Measurements from ENCODE around the gene KREMEN2. TPM values are rescaled to one million over a fixed set of nuclear protein-coding genes. Genes with fewer than 3 reads are reported as not detected.

KREMEN2 gene
- total and polyA plus RNA-seq, 2 of the 13 experiments (the other 11 are each of a cell fraction or from before 2014, with no cell fraction given) = 0.48 to 1.2 TPM

DNA sequence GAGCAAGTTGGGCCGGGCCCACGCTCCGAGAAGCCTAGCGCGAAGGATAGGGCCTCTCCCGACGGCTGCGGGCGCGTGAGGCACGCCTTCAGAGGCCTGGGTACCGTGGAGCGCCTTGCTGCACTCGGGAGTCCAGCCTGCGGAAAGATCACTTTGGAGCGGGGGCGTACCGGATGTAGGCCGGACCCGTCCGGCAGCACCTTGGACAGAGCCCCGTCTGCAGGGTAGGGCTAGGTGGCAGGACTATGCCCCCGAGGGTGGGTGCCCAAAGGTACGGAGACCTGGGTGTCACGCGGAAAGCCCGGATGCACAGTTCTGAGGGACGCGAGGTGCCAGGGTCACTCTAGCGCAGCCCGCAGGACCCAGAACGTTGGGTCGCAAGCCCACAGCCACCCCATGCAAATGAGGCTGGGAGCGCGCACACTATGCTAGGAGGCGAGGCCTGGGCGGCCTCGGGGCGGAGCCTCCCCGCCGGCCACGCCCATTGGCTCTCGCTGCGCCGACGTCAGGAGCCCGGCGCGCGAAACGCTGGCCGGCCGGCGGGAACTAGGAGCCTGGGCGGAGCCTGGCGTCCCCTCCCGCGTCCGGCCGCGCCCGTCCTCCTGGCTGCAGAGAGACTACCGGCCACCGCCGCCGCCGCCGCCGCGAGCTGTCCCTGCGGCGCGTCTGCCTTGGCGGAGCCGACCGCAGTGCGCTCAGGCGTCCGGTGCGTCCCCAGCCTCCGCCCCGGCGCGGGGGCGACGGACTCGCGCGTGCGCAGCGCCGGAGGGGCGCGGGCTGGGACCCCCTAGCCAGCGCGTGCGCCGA lies 4.9 kb downstream of the KREMEN2 start, which contains the start of gene PAQR4 (continued):
- no peak for TF ChIP-seq ZNF382 (CRISPR knock-in tag; IDR thresholded peaks at IDR 0.05; ENCODE audit: borderline replicate concordance)
- peak; percentile 91 for TF ChIP-seq ZNF34 (CRISPR knock-in tag; IDR thresholded peaks at IDR 0.05; ENCODE audit: borderline replicate concordance)
- TF ChIP-seq ZSCAN20 (CRISPR knock-in tag; IDR thresholded peaks at IDR 0.05; ENCODE audit: borderline replicate concordance) = peak; percentile 94
- no peak for TF ChIP-seq ATM (IDR thresholded peaks at IDR 0.05; ENCODE audit: borderline replicate concordance)
- 0 out of 2 replicates have a peak, but pooled peaks have one; percentile 46 for TF ChIP-seq ZNF839 (CRISPR knock-in tag; IDR thresholded peaks at IDR 0.05; ENCODE audit: borderline replicate concordance)
- peak; percentile 95 for TF ChIP-seq TOE1 (CRISPR knock-in tag; IDR thresholded peaks at IDR 0.05)
- peak; percentile 27; the same call in 1 of the 2 replicates for TF ChIP-seq ZNF234 (CRISPR knock-in tag; conservative IDR thresholded peaks at IDR 0.05)
- peak; percentile 93 for TF ChIP-seq ZNF878 (CRISPR knock-in tag; IDR thresholded peaks at IDR 0.05)
- TF ChIP-seq, protein P1, sequence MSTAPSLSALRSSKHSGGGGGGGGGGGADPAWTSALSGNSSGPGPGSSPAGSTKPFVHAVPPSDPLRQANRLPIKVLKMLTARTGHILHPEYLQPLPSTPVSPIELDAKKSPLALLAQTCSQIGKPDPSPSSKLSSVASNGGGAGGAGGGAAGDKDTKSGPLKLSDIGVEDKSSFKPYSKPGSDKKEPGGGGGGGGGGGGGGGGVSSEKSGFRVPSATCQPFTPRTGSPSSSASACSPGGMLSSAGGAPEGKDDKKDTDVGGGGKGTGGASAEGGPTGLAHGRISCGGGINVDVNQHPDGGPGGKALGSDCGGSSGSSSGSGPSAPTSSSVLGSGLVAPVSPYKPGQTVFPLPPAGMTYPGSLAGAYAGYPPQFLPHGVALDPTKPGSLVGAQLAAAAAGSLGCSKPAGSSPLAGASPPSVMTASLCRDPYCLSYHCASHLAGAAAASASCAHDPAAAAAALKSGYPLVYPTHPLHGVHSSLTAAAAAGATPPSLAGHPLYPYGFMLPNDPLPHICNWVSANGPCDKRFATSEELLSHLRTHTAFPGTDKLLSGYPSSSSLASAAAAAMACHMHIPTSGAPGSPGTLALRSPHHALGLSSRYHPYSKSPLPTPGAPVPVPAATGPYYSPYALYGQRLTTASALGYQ (CRISPR knock-in tag; IDR thresholded peaks at IDR 0.05) = peak; percentile 59; the same call in 1 of the 2 replicates
- peak; percentile 91; the same call in 1 of the 2 replicates for TF ChIP-seq MTF1 (CRISPR knock-in tag; IDR thresholded peaks at IDR 0.05)
- TF ChIP-seq ZFP41 (CRISPR knock-in tag; IDR thresholded peaks at IDR 0.05; ENCODE audit: borderline replicate concordance) = peak; percentile 95; the same call in 1 of the 2 replicates
- TF ChIP-seq, protein P2, sequence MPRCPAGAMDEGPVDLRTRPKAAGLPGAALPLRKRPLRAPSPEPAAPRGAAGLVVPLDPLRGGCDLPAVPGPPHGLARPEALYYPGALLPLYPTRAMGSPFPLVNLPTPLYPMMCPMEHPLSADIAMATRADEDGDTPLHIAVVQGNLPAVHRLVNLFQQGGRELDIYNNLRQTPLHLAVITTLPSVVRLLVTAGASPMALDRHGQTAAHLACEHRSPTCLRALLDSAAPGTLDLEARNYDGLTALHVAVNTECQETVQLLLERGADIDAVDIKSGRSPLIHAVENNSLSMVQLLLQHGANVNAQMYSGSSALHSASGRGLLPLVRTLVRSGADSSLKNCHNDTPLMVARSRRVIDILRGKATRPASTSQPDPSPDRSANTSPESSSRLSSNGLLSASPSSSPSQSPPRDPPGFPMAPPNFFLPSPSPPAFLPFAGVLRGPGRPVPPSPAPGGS (CRISPR knock-in tag; IDR thresholded peaks at IDR 0.05) = peak; percentile 85
- TF ChIP-seq NFE2L2 (IDR thresholded peaks at IDR 0.05; ENCODE audit: low read length) = no peak
- TF ChIP-seq ZNF616 (CRISPR knock-in tag; IDR thresholded peaks at IDR 0.05; ENCODE audit: low read depth) = peak; percentile 59; the same call in 1 of the 2 replicates
- TF ChIP-seq, protein P3, sequence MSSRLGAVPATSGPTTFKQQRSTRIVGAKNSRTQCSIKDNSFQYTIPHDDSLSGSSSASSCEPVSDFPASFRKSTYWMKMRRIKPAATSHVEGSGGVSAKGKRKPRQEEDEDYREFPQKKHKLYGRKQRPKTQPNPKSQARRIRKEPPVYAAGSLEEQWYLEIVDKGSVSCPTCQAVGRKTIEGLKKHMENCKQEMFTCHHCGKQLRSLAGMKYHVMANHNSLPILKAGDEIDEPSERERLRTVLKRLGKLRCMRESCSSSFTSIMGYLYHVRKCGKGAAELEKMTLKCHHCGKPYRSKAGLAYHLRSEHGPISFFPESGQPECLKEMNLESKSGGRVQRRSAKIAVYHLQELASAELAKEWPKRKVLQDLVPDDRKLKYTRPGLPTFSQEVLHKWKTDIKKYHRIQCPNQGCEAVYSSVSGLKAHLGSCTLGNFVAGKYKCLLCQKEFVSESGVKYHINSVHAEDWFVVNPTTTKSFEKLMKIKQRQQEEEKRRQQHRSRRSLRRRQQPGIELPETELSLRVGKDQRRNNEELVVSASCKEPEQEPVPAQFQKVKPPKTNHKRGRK (CRISPR knock-in tag; IDR thresholded peaks at IDR 0.05) = 0 out of 2 replicates have a peak, but pooled peaks have one; percentile 39
- TF ChIP-seq, protein P4, sequence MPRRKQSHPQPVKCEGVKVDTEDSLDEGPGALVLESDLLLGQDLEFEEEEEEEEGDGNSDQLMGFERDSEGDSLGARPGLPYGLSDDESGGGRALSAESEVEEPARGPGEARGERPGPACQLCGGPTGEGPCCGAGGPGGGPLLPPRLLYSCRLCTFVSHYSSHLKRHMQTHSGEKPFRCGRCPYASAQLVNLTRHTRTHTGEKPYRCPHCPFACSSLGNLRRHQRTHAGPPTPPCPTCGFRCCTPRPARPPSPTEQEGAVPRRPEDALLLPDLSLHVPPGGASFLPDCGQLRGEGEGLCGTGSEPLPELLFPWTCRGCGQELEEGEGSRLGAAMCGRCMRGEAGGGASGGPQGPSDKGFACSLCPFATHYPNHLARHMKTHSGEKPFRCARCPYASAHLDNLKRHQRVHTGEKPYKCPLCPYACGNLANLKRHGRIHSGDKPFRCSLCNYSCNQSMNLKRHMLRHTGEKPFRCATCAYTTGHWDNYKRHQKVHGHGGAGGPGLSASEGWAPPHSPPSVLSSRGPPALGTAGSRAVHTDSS (CRISPR knock-in tag; conservative IDR thresholded peaks at IDR 0.05) = no peak
- TF ChIP-seq, protein P5, sequence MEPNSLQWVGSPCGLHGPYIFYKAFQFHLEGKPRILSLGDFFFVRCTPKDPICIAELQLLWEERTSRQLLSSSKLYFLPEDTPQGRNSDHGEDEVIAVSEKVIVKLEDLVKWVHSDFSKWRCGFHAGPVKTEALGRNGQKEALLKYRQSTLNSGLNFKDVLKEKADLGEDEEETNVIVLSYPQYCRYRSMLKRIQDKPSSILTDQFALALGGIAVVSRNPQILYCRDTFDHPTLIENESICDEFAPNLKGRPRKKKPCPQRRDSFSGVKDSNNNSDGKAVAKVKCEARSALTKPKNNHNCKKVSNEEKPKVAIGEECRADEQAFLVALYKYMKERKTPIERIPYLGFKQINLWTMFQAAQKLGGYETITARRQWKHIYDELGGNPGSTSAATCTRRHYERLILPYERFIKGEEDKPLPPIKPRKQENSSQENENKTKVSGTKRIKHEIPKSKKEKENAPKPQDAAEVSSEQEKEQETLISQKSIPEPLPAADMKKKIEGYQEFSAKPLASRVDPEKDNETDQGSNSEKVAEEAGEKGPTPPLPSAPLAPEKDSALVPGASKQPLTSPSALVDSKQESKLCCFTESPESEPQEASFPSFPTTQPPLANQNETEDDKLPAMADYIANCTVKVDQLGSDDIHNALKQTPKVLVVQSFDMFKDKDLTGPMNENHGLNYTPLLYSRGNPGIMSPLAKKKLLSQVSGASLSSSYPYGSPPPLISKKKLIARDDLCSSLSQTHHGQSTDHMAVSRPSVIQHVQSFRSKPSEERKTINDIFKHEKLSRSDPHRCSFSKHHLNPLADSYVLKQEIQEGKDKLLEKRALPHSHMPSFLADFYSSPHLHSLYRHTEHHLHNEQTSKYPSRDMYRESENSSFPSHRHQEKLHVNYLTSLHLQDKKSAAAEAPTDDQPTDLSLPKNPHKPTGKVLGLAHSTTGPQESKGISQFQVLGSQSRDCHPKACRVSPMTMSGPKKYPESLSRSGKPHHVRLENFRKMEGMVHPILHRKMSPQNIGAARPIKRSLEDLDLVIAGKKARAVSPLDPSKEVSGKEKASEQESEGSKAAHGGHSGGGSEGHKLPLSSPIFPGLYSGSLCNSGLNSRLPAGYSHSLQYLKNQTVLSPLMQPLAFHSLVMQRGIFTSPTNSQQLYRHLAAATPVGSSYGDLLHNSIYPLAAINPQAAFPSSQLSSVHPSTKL (CRISPR knock-in tag; IDR thresholded peaks at IDR 0.05) = peak; percentile 68
- TF ChIP-seq ZNF564 (CRISPR knock-in tag; IDR thresholded peaks at IDR 0.05) = peak; percentile 94

Measured in HepG2 (cell line).